Nucleus accumbens (tissue), 56 donors: ENCODE data around the gene IRS1.
A peak's percentile ranks its signal among the peaks of the same experiment; 100 is the strongest.

Experiments
- DNase-seq, 56 donors: peaks; one replicate each; lab custom pipeline; 2025; lab: John Stamatoyannopoulos, UW

Gene IRS1

GRCh38 chr2:226825056-226825455 is 25.4 kb upstream of the IRS1 start:
- DNase-seq, result no peak

GRCh38 chr2:226818930-226819329 is 19.3 kb upstream of the IRS1 start:
- DNase-seq, result no peak

GRCh38 chr2:226813148-226813701 is 13.6 kb upstream of the IRS1 start:
- peak in 7 of 56 donors; percentile 16 to 49 (median 25) for DNase-seq

- DNase-seq, result no peak
These were observed 3.8 kb upstream of the IRS1 start for GRCh38 chr2:226803410-226803809.

GRCh38 chr2:226802573-226802972 is 3.0 kb upstream of the IRS1 start:
- DNase-seq, result peak in 1 of 56 donors; percentile 19

- peak; percentile 44 to 96 (median 91) for DNase-seq
These were observed 1.5 kb upstream of the IRS1 start for GRCh38 chr2:226800941-226801784.

- peak in 22 of 56 donors; percentile 28 to 85 (median 56) for DNase-seq
These were observed 638 bp upstream of the IRS1 start for GRCh38 chr2:226799976-226800940.

- DNase-seq, result peak in 32 of 56 donors; percentile 18 to 78 (median 48)
These were observed 1.0 kb downstream of the IRS1 start for GRCh38 chr2:226798422-226799210.

- no peak for DNase-seq
These were observed 1.6 kb downstream of the IRS1 start for GRCh38 chr2:226797989-226798421.

- DNase-seq, result no peak
These were observed 2.2 kb downstream of the IRS1 start for GRCh38 chr2:226797289-226797988.

GRCh38 chr2:226796840-226797288 is 2.8 kb downstream of the IRS1 start:
- DNase-seq, result peak in 5 of 56 donors; percentile 3 to 34 (median 14)

GRCh38 chr2:226796012-226796839 is 3.4 kb downstream of the IRS1 start:
- DNase-seq, result no peak

- peak in 2 of 56 donors; percentile 6 to 18 for DNase-seq
These were observed 4.2 kb downstream of the IRS1 start for GRCh38 chr2:226795281-226796011.

GRCh38 chr2:226794751-226795171 is 4.9 kb downstream of the IRS1 start:
- peak in 3 of 56 donors; percentile 3 to 8 (median 8) for DNase-seq

GRCh38 chr2:226794196-226794661 is 5.4 kb downstream of the IRS1 start:
- no peak for DNase-seq

GRCh38 chr2:226793646-226794045 is 6.0 kb downstream of the IRS1 start:
- DNase-seq, result no peak

GRCh38 chr2:226792155-226792881 is 7.3 kb downstream of the IRS1 start:
- peak in 4 of 56 donors; percentile 5 to 48 (median 25) for DNase-seq
